OCI-LY7 (cell line): ENCODE results near the gene RAX2.

ENCODE experiments used
- EZH2phosphoT487 ChIP-seq: fragments of 200-600 bp; sonication (generic); IDR thresholded peaks from 2 replicates; pipeline ENCODE4 v1.6.1; 2018; ENCODE audit warnings: low read depth, borderline replicate concordance, mild to moderate bottlenecking, mixed run types, antibody characterized with exemption, low read length, moderate library complexity, mixed read lengths
- TF ChIP-seq, protein P1 (sequence below): fragments of 200-600 bp; sonication (generic); conservative IDR thresholded peaks from 2 replicates; pipeline ENCODE4 v1.5.1; 2014; ENCODE audit warnings: mild to moderate bottlenecking, antibody characterized with exemption, low read length, moderate library complexity, mixed read lengths

- TF ChIP-seq, protein P1, sequence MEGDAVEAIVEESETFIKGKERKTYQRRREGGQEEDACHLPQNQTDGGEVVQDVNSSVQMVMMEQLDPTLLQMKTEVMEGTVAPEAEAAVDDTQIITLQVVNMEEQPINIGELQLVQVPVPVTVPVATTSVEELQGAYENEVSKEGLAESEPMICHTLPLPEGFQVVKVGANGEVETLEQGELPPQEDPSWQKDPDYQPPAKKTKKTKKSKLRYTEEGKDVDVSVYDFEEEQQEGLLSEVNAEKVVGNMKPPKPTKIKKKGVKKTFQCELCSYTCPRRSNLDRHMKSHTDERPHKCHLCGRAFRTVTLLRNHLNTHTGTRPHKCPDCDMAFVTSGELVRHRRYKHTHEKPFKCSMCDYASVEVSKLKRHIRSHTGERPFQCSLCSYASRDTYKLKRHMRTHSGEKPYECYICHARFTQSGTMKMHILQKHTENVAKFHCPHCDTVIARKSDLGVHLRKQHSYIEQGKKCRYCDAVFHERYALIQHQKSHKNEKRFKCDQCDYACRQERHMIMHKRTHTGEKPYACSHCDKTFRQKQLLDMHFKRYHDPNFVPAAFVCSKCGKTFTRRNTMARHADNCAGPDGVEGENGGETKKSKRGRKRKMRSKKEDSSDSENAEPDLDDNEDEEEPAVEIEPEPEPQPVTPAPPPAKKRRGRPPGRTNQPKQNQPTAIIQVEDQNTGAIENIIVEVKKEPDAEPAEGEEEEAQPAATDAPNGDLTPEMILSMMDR = no peak
- TF ChIP-seq EZH2phosphoT487 = no peak
Observed at GRCh38 chr19:3793799-3794198, 21.8 kb upstream of the RAX2 start.
